H54 (cell line): ENCODE measurements around the gene GPLD1.
"Not testable (repeated sequence)": the region's sequence is repeated elsewhere in the genome, so short reads cannot be mapped to it uniquely, and the experiment has no call there.

Experiments used
- DNase-seq: peaks from one replicate; pipeline ENCODE4 v3.0.0; 2011; ENCODE audit warnings: low spot score, mixed read lengths; ENCODE audit not compliant: insufficient read length
- FAIRE-seq: peaks from 3 replicates; lab custom pipeline; 2011; peaks lifted over from hg19 to GRCh38; lab: Jason Lieb, UNC
- POLR2A ChIP-seq: IDR thresholded peaks from 2 replicates; pipeline ENCODE4 v1.6.1; 2011; ENCODE audit warnings: low read depth, mild to moderate bottlenecking, low read length

GPLD1 gene

DNA sequence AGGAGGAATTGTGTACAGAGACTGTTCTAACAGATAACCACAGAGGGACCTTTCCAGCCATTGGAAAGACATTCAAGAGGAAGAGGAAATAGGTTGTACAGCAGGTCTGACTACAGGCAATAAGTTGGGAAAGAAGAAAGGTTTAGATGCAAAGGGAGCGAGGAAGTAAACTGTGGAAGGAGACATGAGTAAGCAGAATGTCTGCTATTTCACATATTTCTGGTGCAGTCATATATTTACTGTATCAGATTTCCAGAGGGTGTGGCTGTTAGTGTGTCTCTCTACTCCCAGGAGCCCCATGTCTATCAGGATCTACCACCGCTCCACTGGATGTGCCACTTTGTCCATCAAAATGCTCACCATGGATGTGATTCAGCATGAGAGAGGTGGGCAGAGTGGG, 60.8 kb downstream of the GPLD1 start:
- FAIRE-seq (no peak), DNase-seq (no peak)
- no peak for TF ChIP-seq POLR2A

DNA sequence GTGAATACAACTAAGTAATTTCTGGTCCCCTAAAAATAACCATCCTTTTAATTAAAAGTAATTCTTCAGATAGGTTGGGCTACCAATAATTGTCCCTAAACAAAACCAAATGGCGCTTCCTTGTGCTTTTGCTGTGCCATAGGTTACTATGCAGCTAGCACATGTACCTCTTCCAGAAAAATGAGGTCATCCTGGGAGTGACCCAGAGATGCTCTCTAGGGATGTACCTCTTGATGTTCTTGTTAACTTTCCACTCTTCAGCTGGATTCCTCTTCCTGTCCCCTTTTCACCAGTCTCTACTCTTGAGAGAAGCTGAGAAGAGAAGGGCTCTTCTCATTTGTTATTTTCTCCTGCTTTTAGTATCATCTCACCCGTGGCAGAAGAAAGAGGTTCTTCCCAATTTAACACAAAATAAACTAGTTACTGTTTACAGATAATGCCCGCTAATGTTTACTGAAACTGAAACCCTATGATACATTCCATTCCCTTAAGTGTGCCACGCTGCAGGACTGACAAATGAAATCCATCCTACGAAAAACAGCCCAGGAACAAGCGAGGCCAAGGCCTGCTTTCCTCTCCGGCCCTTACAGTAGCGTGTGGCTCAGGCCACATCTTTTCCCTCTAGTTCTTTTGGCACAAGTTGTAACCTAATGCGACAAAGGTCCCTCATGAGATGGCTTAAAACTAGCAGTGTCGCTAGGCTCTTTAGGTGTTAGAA, 62.5 kb downstream of the GPLD1 start:
- DNase-seq, result no peak
- no peak for FAIRE-seq
- no peak for TF ChIP-seq POLR2A

DNA sequence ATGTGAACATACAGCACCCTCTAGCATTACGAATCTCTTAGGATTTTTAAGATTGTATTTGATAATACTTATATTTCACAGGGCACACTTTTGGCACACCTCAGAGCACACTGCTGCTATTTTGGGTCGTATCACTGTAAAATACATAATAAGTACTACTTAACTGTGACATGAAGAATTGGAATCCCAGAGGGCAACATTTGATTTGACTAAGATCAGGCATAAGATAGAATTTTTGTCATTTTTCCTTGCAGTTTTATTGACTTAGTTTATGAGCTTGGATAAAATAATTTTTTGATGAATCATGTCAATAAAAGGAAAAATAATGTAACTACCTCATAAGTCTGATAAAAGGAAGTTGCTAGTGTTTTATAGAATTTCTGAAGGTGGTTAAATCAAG, 64.3 kb downstream of the GPLD1 start:
- DNase-seq (no peak), FAIRE-seq (no peak)
- no peak for TF ChIP-seq POLR2A

DNA sequence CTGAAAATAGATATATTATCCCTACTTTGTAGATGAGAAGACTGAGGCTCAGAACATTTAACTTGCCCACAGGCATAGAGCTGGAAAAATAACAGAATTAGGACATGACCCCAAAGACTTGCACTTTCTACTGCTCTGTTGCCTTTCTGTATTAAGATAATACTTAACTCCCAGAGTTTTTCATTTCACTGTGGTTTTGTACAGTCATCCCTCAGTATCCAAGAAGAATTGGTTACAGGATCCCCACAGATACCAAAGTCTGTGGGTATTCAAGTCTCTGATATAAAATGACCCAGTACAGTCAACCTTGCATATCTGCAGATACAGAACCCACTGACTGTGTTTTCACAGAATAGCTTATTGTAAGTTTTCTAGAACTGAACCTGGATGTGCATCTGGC, 69.9 kb downstream of the GPLD1 start:
- FAIRE-seq (no peak), DNase-seq (no peak)
- no peak for TF ChIP-seq POLR2A

DNA sequence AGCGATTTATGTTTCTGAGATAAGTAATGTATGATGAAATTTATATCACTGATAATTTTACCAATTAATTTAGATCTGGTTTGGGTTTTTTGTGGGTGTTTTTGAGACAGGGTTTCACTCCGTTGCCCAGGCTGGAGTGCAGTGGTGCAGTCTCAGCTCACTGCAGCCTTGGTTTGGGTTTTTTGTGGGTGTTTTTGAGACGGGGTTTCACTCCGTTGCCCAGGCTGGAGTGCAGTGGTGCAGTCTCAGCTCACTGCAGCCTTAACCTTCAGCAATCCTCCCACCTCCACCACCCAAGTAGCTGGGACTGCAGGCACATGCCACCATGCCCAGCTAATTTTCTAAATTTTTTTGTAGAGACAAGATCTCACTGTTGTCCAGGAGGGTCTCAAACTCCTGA, 73.6 kb downstream of the GPLD1 start:
- DNase-seq (no peak), FAIRE-seq (no peak)
- no peak for TF ChIP-seq POLR2A

DNA sequence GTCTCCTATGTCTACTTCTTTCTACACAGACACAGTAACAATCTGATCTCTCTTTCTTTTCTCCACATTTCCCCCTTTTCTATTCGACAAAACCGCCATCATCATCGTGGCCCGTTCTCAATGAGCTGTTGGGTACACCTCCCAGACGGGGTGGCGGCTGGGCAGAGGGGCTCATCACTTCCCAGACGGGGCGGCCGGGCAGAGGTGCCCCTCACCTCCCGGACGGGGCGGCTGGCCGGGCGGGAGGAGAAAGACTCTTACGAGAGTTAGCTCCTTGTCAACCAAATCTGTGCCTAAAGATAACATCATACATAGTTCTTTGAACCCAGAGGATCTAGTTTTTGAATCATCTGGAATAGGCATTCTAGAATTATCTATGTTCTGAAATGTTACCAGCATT, 74.8 kb downstream of the GPLD1 start:
- not testable (repeated sequence) for FAIRE-seq, DNase-seq

DNA sequence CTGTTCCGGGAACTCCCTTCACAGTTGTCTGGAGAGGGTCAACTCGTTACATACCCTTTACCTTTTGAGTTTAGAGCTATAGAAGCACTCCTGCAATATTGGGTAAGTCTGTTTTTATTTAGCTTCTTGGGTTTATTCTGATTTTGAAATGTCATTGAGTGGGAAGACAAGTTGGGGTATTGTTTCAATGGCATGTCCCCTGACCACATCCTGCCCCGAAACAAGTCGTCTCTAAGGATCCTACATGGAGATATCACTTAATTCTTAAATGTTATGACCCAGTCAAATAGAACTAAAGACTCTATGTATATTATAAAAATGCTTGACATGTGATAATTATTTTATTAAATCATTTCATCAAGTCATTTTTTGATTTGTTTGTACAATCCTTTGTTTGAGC, 77.1 kb downstream of the GPLD1 start:
- no peak for TF ChIP-seq POLR2A
- FAIRE-seq (no peak), DNase-seq (no peak)

DNA sequence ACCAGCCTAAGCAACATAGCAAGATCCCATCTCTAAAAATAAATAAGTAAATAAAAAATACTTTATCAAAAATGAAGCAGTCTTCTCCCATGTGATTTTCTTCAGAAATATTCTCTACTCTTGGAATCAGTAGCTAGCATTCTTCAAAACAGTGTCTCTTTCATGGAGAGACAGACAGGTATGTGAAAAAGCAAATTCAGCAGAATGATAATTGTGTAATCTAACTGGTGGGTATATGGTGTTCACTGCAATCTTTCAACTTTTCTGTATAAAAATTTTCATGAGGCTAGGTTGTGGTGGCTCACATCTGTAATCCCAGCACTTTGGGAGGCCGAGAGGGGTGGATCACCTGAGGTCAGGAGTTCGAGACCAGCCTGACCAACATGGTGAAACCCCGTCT, 78.8 kb downstream of the GPLD1 start:
- no peak for TF ChIP-seq POLR2A
- no peak for DNase-seq
- no peak for FAIRE-seq

DNA sequence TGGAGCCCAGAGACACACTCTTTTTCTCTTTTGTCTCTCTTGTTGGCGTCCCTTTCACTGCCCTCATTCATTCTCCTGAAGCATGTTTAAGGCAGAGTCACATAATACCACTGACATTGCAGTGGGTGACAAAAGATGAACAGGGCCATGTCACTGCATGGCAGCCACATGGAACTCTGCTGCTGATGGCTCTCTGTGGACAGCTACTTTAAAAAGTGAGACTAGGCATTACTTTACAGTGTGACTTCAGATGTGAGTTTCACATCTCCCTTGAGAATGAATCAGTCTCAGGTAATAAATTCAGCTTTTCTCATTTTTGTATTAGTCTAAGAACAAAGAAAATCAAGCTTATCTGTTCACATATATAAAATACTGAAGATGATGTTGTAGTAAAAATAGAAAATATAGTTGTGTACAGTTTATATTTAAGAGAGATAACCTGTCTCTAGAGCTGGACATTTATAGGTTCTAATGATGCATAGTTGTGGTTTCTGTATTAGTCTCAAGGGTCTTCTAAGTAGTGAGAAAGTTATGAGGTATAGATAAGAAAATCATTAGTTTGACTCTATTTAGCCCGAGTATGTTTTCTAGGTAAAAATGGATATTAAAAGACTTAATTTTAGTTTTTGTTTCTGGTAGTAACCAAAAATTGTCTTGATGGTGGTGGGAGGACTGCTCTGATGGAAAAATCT, 80.5 kb downstream of the GPLD1 start:
- FAIRE-seq, result no peak
- no peak for TF ChIP-seq POLR2A
- DNase-seq, result no peak

DNA sequence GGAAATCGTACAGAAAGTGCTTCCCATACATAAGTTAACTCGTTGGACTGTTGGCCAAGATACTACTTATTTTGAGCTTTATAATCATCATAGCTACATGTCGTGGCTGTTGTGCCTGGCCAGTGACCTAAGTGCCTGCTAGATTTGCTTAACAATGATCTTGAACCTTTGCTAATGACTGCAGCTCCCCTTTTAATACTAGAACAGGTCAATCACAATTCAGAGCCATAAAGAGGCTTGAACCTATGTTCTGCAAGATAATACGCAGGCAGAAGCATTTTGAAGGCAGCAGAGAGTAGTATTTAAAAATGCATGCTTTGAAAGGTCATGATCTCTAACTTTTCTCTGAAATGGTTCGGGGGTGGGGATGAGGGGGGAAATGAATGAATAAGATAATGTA, 84.1 kb downstream of the GPLD1 start:
- TF ChIP-seq POLR2A, result no peak
- FAIRE-seq (no peak), DNase-seq (no peak)

DNA sequence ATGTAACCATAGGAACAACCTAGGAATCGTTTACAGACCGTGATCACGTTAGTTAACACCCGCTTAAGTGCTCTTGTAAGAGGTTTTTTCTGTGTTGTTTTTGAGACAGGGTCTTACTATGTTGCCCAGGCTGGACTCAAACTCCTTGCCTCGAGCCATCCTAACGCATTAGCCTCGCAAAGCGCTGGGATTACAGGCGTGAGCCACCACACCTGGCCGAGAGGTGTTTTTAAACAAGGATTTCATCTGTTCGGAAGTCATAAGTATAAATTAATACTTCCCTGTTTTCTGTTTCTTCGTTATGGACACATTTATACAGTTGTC, 85.9 kb downstream of the GPLD1 start:
- TF ChIP-seq POLR2A, result no peak
- DNase-seq (no peak), FAIRE-seq (no peak)

DNA sequence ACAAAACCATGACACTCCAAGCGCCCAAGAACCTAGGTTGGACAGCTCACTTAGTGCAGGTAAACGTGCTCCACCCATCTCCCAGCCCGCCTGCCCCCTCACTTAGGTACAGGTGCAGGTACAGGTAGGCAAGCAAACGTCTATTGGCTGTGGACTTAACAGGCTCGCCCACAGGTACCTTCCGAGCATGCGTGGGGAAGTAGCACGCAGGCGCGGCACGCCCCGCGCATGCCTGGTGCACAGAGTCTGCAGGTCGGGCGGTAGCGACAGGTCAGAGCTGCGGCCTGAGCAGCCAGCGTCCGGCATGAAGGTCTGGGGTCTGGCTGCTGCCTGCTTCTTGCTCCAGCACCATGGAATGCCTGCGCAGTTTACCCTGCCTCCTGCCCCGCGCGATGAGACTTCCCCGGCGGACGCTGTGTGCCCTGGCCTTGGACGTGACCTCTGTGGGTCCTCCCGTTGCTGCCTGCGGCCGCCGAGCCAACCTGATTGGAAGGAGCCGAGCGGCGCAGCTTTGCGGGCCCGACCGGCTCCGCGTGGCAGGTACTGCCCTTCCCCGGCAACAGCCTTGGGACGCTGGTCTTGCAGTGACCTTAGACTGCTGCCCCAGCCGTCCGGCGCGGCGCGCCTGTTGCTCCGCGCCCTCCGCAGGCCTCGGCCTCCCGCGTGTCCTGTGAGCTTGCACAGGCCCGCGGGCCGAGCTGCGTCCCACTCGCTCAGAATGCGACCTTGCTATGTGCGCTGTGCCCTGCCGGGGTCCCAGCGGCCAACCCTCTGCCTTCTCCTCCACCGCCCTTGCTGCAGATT, 86.5 kb downstream of the GPLD1 start, which contains the start of gene MRS2:
Gene MRS2, plus strand, starts transcription at position 240 of the 804 bp plus-strand sequence. Its CDS starts 111 bp downstream, at position 351.
- FAIRE-seq (peak; percentile 85), DNase-seq (peak; percentile 77)
- peak; percentile 97 for TF ChIP-seq POLR2A

DNA sequence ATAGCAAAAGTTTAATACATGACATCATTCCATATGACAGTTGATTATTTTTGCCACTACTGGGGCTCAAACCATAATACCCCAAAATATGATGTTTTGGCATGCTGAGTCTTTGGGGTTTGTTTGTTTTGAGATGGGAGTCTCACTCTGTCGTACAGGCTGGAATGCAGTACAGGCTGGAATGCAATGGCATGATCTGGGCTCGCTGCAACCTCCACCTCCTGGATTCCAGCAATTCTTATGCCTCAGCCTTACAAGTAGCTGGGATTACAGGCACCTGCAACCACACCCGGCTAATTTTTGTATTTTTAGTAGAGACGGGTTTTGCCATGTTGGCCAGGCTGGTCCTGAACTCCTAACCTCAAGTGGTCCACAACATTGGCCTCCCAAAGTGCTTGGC, 87.9 kb downstream of the GPLD1 start:
- FAIRE-seq (no peak), DNase-seq (no peak)
- no peak for TF ChIP-seq POLR2A

DNA sequence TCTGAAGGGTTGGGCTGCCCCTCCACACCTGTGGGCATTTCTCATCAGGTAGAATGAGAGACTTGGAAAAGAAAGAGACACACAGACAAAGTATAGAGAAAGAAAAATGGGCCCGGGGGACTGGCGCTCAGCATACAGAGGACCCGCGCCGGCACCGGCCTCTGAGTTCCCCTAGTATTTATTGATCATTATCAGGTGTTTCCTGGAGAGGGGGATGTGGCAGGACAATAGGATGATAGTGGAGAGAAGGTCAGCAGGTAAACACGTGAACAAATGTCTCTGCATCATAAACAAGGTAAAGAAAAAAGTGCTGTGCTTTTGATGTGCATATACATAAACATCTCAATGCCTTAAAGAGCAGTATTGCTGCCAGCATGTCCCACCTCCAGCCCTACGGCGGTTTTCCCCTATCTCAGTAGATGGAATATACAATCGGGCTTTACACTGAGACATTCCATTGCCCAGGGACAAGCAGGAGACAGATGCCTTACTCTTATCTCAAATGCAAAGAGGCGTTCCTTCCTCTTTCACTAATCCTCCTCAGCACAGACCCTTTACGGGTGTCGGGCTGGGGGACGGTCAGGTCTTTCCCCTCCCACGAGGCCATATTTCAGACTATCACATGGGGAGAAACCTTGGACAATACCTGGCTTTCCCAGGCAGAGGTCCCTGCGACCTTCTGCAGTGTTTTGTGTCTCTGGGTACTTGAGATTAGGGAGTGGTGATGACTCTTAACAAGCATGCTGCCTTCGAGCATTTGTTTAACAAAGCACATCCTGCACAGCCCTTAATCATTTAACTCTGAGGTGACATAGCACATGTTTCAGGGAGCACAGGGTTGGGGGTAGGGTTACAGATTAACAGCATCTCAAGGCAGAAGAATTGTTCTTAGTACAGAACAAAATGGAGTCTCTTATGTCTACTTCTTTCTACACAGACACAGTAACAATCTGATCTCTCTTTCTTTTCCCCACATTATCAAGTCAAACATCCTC, 89.0 kb downstream of the GPLD1 start:
- DNase-seq, FAIRE-seq: not testable (repeated sequence)
